ENCODE data around the gene CCDC74B. TPM values are rescaled to one million over a fixed set of nuclear protein-coding genes. Genes with fewer than 3 reads are reported as not detected.
"Not testable (repeated sequence)": the region's sequence is repeated elsewhere in the genome, so short reads cannot be mapped to it uniquely, and the experiment has no call there.

The CCDC74B gene
- total RNA-seq, 2 experiments from 2014 or later = 0.23 to 0.47 TPM

GRCh38 chr2:130135692-130136541, 9.0 kb downstream of the CCDC74B start:
- ATAC-seq (no peak), DNase-seq (no peak)
- no peaks in the 10 kb centered on the region for H3K4me1 Mint-ChIP-seq

DNA sequence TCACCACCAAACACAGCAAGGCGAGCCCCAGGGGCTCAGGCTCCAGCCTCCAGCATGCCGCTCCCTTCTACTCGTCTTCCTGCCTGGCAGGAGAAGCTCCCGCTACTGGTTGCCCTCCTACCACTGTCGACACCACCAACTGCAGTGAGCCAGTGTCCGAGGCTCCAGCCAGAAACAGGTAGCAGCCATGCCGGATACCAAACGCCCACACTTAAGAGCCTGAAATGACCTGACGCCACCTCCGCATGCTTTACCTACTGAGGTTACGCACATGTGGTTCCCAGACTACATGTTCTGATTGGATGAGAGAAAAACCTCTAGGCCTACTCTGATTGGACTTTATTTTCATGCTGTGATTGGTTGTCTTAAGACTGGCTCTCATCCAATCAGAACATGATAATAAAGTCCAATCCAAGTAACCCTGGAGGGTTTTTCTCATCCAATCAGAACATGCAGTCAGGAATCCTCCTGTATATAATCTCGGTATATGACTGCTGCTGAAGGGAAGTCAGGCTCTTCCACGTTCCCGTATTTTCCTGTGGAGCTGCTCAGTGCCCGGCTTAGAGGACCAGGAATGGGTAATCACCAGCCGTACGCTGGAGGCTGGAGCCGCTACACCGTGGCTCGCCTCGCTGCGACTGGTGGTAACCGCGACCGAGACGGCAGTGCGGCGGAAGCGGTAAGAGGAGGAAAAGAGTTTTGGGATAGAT, 15.6 kb downstream of the CCDC74B start, which contains the start of gene POTEF:
Gene POTEF (minus strand): TSS at position 103 of the 710 bp plus-strand sequence. CDS start 8,707 bp downstream, outside the sequence.
- ATAC-seq; H3K9me3 Mint-ChIP-seq (ENCODE audit: low read depth); H3K4me3 Mint-ChIP-seq; H3K27me3 Mint-ChIP-seq; DNase-seq; CTCF ChIA-PET; H3K4me1 Mint-ChIP-seq; H3K27ac Mint-ChIP-seq; H3K36me3 Mint-ChIP-seq: not testable (repeated sequence)

More at GRCh38 chr2:130135692-130136541, 9.0 kb downstream of the CCDC74B start:
- Mint-ChIP-seq H3K36me3 (no peaks in the 10 kb centered on the region), H3K9me3 (ENCODE audit: low read depth) (no peaks in the 10 kb centered on the region), H3K4me3 (no peak overlapping the region), H3K27me3 (peaks cover 9% of the 10 kb centered on the region), H3K27ac (no peak overlapping the region)
- CTCF ChIA-PET = no interaction called here

GRCh38 chr2:130128464-130128863, 16.4 kb downstream of the CCDC74B start:
- CTCF ChIA-PET; H3K4me1 Mint-ChIP-seq; H3K36me3 Mint-ChIP-seq; H3K27me3 Mint-ChIP-seq; H3K4me3 Mint-ChIP-seq; DNase-seq; H3K27ac Mint-ChIP-seq; ATAC-seq; H3K9me3 Mint-ChIP-seq (ENCODE audit: low read depth): not testable (repeated sequence)

DNA sequence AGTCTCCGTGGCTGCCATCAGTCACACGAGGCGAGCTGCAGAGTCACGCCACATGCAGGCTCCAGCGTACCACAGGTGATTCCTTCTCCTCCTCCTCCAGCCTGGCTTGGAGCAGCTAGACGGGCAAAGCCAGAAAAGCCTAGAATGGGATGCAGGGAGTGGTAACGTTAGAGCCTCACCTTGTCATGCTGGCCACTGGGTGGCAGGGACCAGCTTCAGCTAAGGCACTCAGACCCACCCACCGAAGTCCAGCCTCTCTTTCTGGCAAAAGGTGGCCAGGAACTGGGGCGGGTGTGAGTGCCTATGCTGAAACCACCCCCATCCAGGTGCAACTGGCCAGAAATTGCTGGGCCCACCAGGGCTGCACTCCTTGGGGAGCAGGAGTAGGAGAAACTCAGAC, 17.2 kb downstream of the CCDC74B start:
- ATAC-seq; DNase-seq; H3K27me3 Mint-ChIP-seq; H3K4me1 Mint-ChIP-seq; H3K27ac Mint-ChIP-seq; H3K36me3 Mint-ChIP-seq; H3K4me3 Mint-ChIP-seq; H3K9me3 Mint-ChIP-seq (ENCODE audit: low read depth); CTCF ChIA-PET: not testable (repeated sequence)

GRCh38 chr2:130120924-130121323, 24.0 kb downstream of the CCDC74B start:
- H3K36me3 Mint-ChIP-seq; H3K4me1 Mint-ChIP-seq; H3K27ac Mint-ChIP-seq; DNase-seq; H3K4me3 Mint-ChIP-seq; H3K27me3 Mint-ChIP-seq; CTCF ChIA-PET; ATAC-seq; H3K9me3 Mint-ChIP-seq (ENCODE audit: low read depth): not testable (repeated sequence)

- not testable (repeated sequence) for H3K4me1 Mint-ChIP-seq
Observed at GRCh38 chr2:130102597-130103363, 42.1 kb downstream of the CCDC74B start.

More at GRCh38 chr2:130102597-130103363, 42.1 kb downstream of the CCDC74B start:
- DNase-seq; H3K36me3 Mint-ChIP-seq; CTCF ChIA-PET; H3K27me3 Mint-ChIP-seq; H3K9me3 Mint-ChIP-seq (ENCODE audit: low read depth); ATAC-seq; H3K27ac Mint-ChIP-seq; H3K4me3 Mint-ChIP-seq: not testable (repeated sequence)

Other genes starting within 250 kb of the CCDC74B start
- gene RAB6C, start 165.4 kb downstream of the CCDC74B start, total RNA-seq = under 1 TPM in 1 of 2 experiments, not detected in 1; 0.18 TPM
- not detected for gene POTEF, start 15.9 kb downstream of the CCDC74B start, total RNA-seq
- 10 to 100 TPM; 70.8 to 79.8 TPM for gene SMPD4, start 36.5 kb upstream of the CCDC74B start, total RNA-seq
- gene MZT2B, start 37.1 kb upstream of the CCDC74B start, total RNA-seq = 100 to 1,000 TPM; 399 to 472 TPM
- gene TUBA3E, start 53.3 kb upstream of the CCDC74B start, total RNA-seq = not detected
- 100 to 1,000 TPM in 1 of 2 experiments, 10 to 100 TPM in 1; 85.8 to 115 TPM for gene IMP4, start 197.8 kb upstream of the CCDC74B start, total RNA-seq
- gene PTPN18, start 210.9 kb upstream of the CCDC74B start, total RNA-seq = 10 to 100 TPM; 82.3 to 90.5 TPM

All from activated CD8-positive, alpha-beta memory T cell treated with anti-CD3 and anti-CD28 coated beads, Interleukin-2, amount 10 ng/mL, durations not matched to agents 7 days and 5 days (primary cell).